GM12872 (cell line): Measurements from ENCODE around the gene SSNA1.

Experiments
- CTCF ChIP-seq: IDR thresholded peaks from 3 replicates; pipeline ENCODE4 v1.5.1; 2011; ENCODE audit warnings: low read depth, mild to moderate bottlenecking, low read length, moderate library complexity; ENCODE audit not compliant: insufficient read depth

Gene SSNA1

GRCh38 chr9:137141976-137142936, 46.2 kb upstream of the SSNA1 start:
- no peak for TF ChIP-seq CTCF

GRCh38 chr9:137143459-137143858, 45.0 kb upstream of the SSNA1 start:
- no peak for TF ChIP-seq CTCF

- no peak for TF ChIP-seq CTCF
Observed at GRCh38 chr9:137145731-137146526, 42.5 kb upstream of the SSNA1 start.

- TF ChIP-seq CTCF, result no peak
Observed at GRCh38 chr9:137146527-137146918, 42.0 kb upstream of the SSNA1 start.

- TF ChIP-seq CTCF, result no peak
Observed at GRCh38 chr9:137147091-137147792, 41.2 kb upstream of the SSNA1 start.

GRCh38 chr9:137147793-137148160, 40.7 kb upstream of the SSNA1 start:
- TF ChIP-seq CTCF, result no peak

- TF ChIP-seq CTCF, result no peak
Observed at GRCh38 chr9:137148242-137148641, 40.2 kb upstream of the SSNA1 start.
